ENCODE measurements around the gene SH3BP5. TPM values are rescaled to one million over a fixed set of nuclear protein-coding genes. Genes with fewer than 3 reads are reported as not detected.

The SH3BP5 gene
- total and polyA plus RNA-seq, 12 donors, result 119 to 1,158 (median 180) TPM

- Histone ChIP-seq H3K4me3 (no peak overlapping the region), H3K9me3 (replicated peaks in 1 of 3) (no peaks in the 10 kb centered on the region), H3K36me3 (replicated peaks in 1 of 2) (peaks cover 0 to 3% of the 10 kb centered on the region in 2 donors), H3K27ac (peak overlapping the region in 3 of 5 donors; percentile 51 to 94 (median 84)), H3K4me1 (replicated peaks in 1 of 2) (peaks cover 34 to 85% of the 10 kb centered on the region in 2 donors), H3K27me3 (no peaks in the 10 kb centered on the region)
- WGBS, 4 donors, result 72 to 82% (median 79%) methylated on average over 9 to 10 of the region's 10 CpGs
- DNase-seq, result peak in 1 of 7 donors; percentile 18
- intact Hi-C loops (cut with DNase I), result no loop called here
- TF ChIP-seq POLR2A (IDR thresholded peaks at IDR 0.05), result no peak
- no peak for TF ChIP-seq CTCF (IDR thresholded peaks at IDR 0.05)
Observed at GRCh38 chr3:15280853-15281532, 51.4 kb downstream of the SH3BP5 start.

GRCh38 chr3:15279671-15280402, 52.5 kb downstream of the SH3BP5 start:
- Histone ChIP-seq H3K4me1 (replicated peaks in 1 of 2) (peaks cover 30 to 81% of the 10 kb centered on the region in 2 donors), H3K4me3 (no peak overlapping the region), H3K27me3 (no peaks in the 10 kb centered on the region), H3K27ac (peak overlapping the region in 4 of 5 donors; percentile 41 to 94 (median 66)), H3K36me3 (replicated peaks in 1 of 2) (no peaks in the 10 kb centered on the region), H3K9me3 (replicated peaks in 1 of 3) (no peaks in the 10 kb centered on the region)
- TF ChIP-seq CTCF (IDR thresholded peaks at IDR 0.05), result no peak
- no peak for TF ChIP-seq POLR2A (IDR thresholded peaks at IDR 0.05)
- WGBS, 4 donors, result 46 to 67% (median 53%) methylated on average over 9 to 12 of the region's 12 CpGs
- intact Hi-C loops (cut with DNase I), result no loop called here
- no peak for DNase-seq

- WGBS, 4 donors, result 33 to 48% (median 44%) methylated on average over 4 of the region's 4 CpGs
- Histone ChIP-seq H3K4me1 (replicated peaks in 1 of 2) (peaks cover 29 to 75% of the 10 kb centered on the region in 2 donors), H3K9me3 (replicated peaks in 1 of 3) (no peaks in the 10 kb centered on the region), H3K27me3 (no peaks in the 10 kb centered on the region), H3K4me3 (no peak overlapping the region), H3K27ac (peak overlapping the region in 4 of 5 donors; percentile 11 to 94 (median 66)), H3K36me3 (replicated peaks in 1 of 2) (no peaks in the 10 kb centered on the region)
- TF ChIP-seq CTCF (IDR thresholded peaks at IDR 0.05) (no peak), POLR2A (IDR thresholded peaks at IDR 0.05) (no peak)
- intact Hi-C loops (cut with DNase I), result no loop called here
- DNase-seq, result no peak
Observed at GRCh38 chr3:15279205-15279604, 53.2 kb downstream of the SH3BP5 start.

GRCh38 chr3:15277861-15278500, 54.4 kb downstream of the SH3BP5 start:
- peak overlapping the region in 4 of 5 donors; percentile 0 to 94 (median 76) for H3K27ac ChIP-seq
- intact Hi-C loops (cut with DNase I), result no loop called here

More at GRCh38 chr3:15277861-15278500, 54.4 kb downstream of the SH3BP5 start:
- Histone ChIP-seq H3K4me3 (no peak overlapping the region), H3K4me1 (replicated peaks in 1 of 2) (peaks cover 27 to 77% of the 10 kb centered on the region in 2 donors), H3K36me3 (replicated peaks in 1 of 2) (no peaks in the 10 kb centered on the region), H3K27me3 (no peaks in the 10 kb centered on the region), H3K9me3 (replicated peaks in 1 of 3) (no peaks in the 10 kb centered on the region)
- no peak for DNase-seq
- WGBS, 4 donors, result 47 to 54% (median 50%) methylated on average over 8 to 13 of the region's 13 CpGs
- TF ChIP-seq POLR2A (IDR thresholded peaks at IDR 0.05) (no peak), CTCF (IDR thresholded peaks at IDR 0.05) (no peak)

Data from adrenal gland (tissue), 12 donors.